Skeletal muscle tissue (tissue), 4 donors: ENCODE measurements around the gene ROR1. TPM values are rescaled to one million over a fixed set of nuclear protein-coding genes. Genes with fewer than 3 reads are reported as not detected.

Experiments
- H3K27ac ChIP-seq: one replicate; pipeline ENCODE4 v1.7.0; 2013; ENCODE audit warnings: mild to moderate bottlenecking, low read depth, low read length, inconsistent platforms
- H3K27me3 ChIP-seq, 3 donors: one replicate each; pipeline ENCODE4 v1.7.0; 2013; ENCODE audit warnings: low read length in 3 of 3; ENCODE audit not compliant: control insufficient read depth in 3 of 3, insufficient read depth in 3 of 3
- H3K36me3 ChIP-seq, 3 donors: one replicate each; pipeline ENCODE4 v1.7.0; 2013; ENCODE audit warnings: low read length in 3 of 3; ENCODE audit not compliant: control insufficient read depth in 3 of 3, insufficient read depth in 3 of 3
- H3K4me1 ChIP-seq, 3 donors: one replicate each; pipeline ENCODE4 v1.7.0; 2013; ENCODE audit warnings: low read length in 3 of 3, mild to moderate bottlenecking in 3 of 3; ENCODE audit not compliant: control insufficient read depth in 3 of 3, insufficient read depth in 3 of 3
- H3K4me3 ChIP-seq, 3 donors: one replicate each; pipeline ENCODE4 v1.7.0; 2013; ENCODE audit warnings: low read length in 3 of 3
- H3K9ac ChIP-seq, 3 donors: one replicate each; pipeline ENCODE4 v1.7.0; 2013; ENCODE audit warnings: low read length in 3 of 3, mild to moderate bottlenecking in 3 of 3, moderate library complexity in 2 of 3, low read depth in 1 of 3
- H3K9me3 ChIP-seq, 3 donors: one replicate each; pipeline ENCODE4 v1.7.0; 2013; ENCODE audit warnings: low read length in 3 of 3; ENCODE audit not compliant: control insufficient read depth in 3 of 3
- total RNA-seq: library from RNA; depleted of rRNA; stranded (reverse); fragments of >200 nt; gene quantifications from one replicate; pipeline ENCODE4 v1.2.3, GENCODE V29; 2014
- donor health status: Osteomylitis.

The ROR1 gene
- total RNA-seq, 1 donor from 2014 or later, result 7.8 TPM

- no peak overlapping the region for H3K9ac ChIP-seq
- no peaks in the 10 kb centered on the region for H3K9me3 ChIP-seq
- no peak overlapping the region for H3K27ac ChIP-seq
- H3K4me1 ChIP-seq, result peaks cover 8 to 11% (median 9%) of the 10 kb centered on the region in 3 donors
- H3K36me3 ChIP-seq, result no peaks in the 10 kb centered on the region
- no peaks in the 10 kb centered on the region for H3K27me3 ChIP-seq
- H3K4me3 ChIP-seq, result no peak overlapping the region
These were observed 16.2 kb downstream of the ROR1 start for GRCh38 chr1:63789856-63790605.

DNA sequence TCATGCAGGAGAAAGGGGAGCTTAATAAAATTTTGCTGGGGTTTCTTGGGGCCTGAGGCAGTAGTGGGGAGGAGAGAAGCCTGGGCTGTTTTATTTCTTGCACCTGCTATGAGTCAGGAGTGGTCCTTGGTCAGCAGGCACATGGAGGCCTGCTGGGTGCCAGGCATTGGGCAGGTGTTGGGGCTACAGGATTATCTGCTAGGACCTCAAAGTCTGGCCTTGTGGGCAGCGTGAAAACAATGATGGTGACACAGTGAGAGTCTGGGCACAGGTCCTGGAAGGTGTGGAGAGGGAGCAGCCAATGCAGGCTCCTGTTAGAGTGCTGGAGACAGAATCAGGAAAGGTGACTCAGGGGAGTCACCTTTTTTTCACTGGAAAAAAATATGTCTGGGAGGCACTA is 17.2 kb downstream of the ROR1 start:
- H3K27me3 ChIP-seq, result no peaks in the 10 kb centered on the region
- H3K9me3 ChIP-seq, result no peaks in the 10 kb centered on the region
- H3K4me1 ChIP-seq, result peaks cover 8 to 11% (median 9%) of the 10 kb centered on the region in 3 donors
- H3K4me3 ChIP-seq, result no peak overlapping the region
- no peaks in the 10 kb centered on the region for H3K36me3 ChIP-seq
- H3K27ac ChIP-seq, result no peak overlapping the region
- H3K9ac ChIP-seq, result no peak overlapping the region

GRCh38 chr1:63792152-63792551 is 18.3 kb downstream of the ROR1 start:
- H3K9ac ChIP-seq, result peak overlapping the region in 1 of 3 donors; percentile 10
- no peak overlapping the region for H3K4me3 ChIP-seq
- H3K9me3 ChIP-seq, result no peaks in the 10 kb centered on the region
- H3K36me3 ChIP-seq, result no peaks in the 10 kb centered on the region
- no peak overlapping the region for H3K27ac ChIP-seq
- H3K27me3 ChIP-seq, result no peaks in the 10 kb centered on the region
- H3K4me1 ChIP-seq, result peaks cover 8 to 11% (median 9%) of the 10 kb centered on the region in 3 donors

DNA sequence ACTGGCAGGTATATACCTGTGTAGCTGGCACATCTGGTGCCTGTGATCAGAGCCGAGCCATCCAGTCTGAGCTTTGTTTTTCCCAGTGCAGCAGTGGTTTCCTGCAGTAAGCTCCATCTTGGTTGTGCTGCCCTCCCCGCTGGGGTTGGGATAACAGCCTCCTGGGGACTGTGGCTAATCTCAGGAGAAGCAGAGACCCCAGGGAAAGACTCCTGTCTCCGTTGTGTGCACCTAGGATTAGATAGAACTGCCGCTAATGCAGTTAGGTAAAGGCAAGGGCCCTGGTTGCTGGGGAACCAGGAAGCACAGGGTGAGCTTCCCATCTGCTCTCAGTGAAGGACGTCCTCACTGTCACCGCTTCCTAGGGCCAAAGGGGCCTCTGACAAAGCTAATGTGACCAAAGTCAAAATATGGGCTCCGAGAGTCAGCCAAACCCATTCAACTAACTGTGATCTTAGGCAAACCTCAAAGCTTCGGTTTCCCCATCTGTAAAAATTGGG is 20.0 kb downstream of the ROR1 start:
- Histone ChIP-seq H3K4me1 (peaks cover 8 to 11% (median 9%) of the 10 kb centered on the region in 3 donors), H3K4me3 (no peak overlapping the region), H3K27ac (no peak overlapping the region), H3K27me3 (no peaks in the 10 kb centered on the region), H3K9ac (no peak overlapping the region), H3K36me3 (no peaks in the 10 kb centered on the region), H3K9me3 (no peaks in the 10 kb centered on the region)

DNA sequence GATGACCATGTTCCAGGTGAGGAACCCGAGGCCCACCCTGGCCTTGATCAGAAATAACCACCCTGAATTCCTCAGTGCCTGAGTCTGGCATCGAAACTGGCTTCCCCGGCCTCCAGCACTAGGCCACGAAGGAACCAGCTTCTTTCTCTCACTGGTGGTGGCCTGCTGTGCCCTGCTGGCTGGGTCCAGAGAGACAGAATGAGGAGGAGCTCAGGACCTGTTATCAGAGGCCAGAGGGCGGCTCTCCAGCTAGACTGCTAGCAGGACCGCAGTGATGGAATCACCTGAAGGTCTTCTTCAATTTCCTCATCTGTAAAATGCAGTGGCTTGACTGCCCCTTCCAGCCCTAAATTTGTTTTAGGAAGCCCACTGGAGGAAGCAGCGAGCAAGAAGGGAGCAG is 20.5 kb downstream of the ROR1 start:
- no peak overlapping the region for H3K9ac ChIP-seq
- no peaks in the 10 kb centered on the region for H3K36me3 ChIP-seq
- H3K9me3 ChIP-seq, result no peaks in the 10 kb centered on the region
- H3K27ac ChIP-seq, result no peak overlapping the region
- peaks cover 8 to 11% (median 9%) of the 10 kb centered on the region in 3 donors for H3K4me1 ChIP-seq
- no peak overlapping the region for H3K4me3 ChIP-seq
- H3K27me3 ChIP-seq, result no peaks in the 10 kb centered on the region

- Histone ChIP-seq H3K9ac (no peak overlapping the region), H3K36me3 (no peaks in the 10 kb centered on the region), H3K4me3 (no peak overlapping the region), H3K27me3 (no peaks in the 10 kb centered on the region), H3K9me3 (no peaks in the 10 kb centered on the region), H3K4me1 (peaks cover 8 to 11% (median 9%) of the 10 kb centered on the region in 3 donors), H3K27ac (no peak overlapping the region)
These were observed 21.1 kb downstream of the ROR1 start for GRCh38 chr1:63794939-63795378.

DNA sequence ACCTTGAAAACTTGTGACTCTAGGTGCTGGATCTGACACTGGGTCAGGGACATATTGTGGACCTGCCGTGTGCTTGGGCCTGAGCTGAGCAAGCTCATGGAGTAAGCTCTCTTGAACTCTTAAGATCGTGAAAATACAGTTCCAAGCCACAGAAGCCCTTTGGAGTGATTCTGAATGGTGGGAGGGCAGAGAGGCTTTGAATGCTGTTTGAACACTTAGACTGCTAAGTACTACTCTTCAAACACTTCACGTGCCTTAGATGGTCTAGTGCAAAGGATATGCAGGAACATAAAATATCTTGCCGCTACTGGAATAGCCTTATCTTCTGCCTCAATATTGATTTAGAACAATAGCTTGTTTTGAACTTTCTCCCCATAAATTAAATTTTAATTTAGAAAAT is 21.6 kb downstream of the ROR1 start:
- Histone ChIP-seq H3K27me3 (no peaks in the 10 kb centered on the region), H3K4me3 (no peak overlapping the region), H3K36me3 (no peaks in the 10 kb centered on the region), H3K9me3 (no peaks in the 10 kb centered on the region), H3K9ac (no peak overlapping the region), H3K4me1 (peaks cover 5 to 11% (median 9%) of the 10 kb centered on the region in 3 donors), H3K27ac (no peak overlapping the region)

- no peaks in the 10 kb centered on the region for H3K36me3 ChIP-seq
- no peak overlapping the region for H3K4me3 ChIP-seq
- no peak overlapping the region for H3K9ac ChIP-seq
- no peaks in the 10 kb centered on the region for H3K9me3 ChIP-seq
- no peak overlapping the region for H3K27ac ChIP-seq
- H3K4me1 ChIP-seq, result peaks cover 1 to 5% (median 2%) of the 10 kb centered on the region in 3 donors
- H3K27me3 ChIP-seq, result no peaks in the 10 kb centered on the region
These were observed 23.4 kb downstream of the ROR1 start for GRCh38 chr1:63797056-63797726.

- no peaks in the 10 kb centered on the region for H3K27me3 ChIP-seq
- H3K4me3 ChIP-seq, result no peak overlapping the region
- no peaks in the 10 kb centered on the region for H3K36me3 ChIP-seq
- no peak overlapping the region for H3K27ac ChIP-seq
- H3K4me1 ChIP-seq, result no peaks in the 10 kb centered on the region
- no peaks in the 10 kb centered on the region for H3K9me3 ChIP-seq
- no peak overlapping the region for H3K9ac ChIP-seq
These were observed 24.5 kb downstream of the ROR1 start for GRCh38 chr1:63798284-63798683.

DNA sequence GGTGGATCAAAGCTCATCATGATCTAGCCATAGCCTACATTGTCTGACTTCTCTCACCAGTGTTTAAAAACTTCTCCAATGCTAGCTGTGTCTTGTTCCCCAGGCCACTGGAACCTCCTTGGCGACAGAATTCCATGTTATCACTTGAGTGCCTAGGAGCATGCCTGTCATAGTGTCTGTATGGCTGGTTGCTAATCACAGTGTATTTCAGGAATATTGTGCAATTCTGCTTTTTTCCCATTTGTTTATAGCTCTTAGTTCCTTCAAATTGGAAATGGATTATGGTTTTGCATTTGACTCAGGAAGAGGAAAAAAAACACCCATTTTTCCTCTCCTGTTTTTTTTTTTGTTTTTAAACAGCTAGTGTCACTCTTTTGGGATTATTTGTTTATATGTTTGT is 25.5 kb downstream of the ROR1 start:
- no peaks in the 10 kb centered on the region for H3K36me3 ChIP-seq
- H3K4me1 ChIP-seq, result peaks cover 0 to 2% (median 0%) of the 10 kb centered on the region in 3 donors
- no peak overlapping the region for H3K27ac ChIP-seq
- no peaks in the 10 kb centered on the region for H3K9me3 ChIP-seq
- H3K9ac ChIP-seq, result no peak overlapping the region
- no peaks in the 10 kb centered on the region for H3K27me3 ChIP-seq
- H3K4me3 ChIP-seq, result no peak overlapping the region
